ENCODE measurements around the gene ATOH8. TPM values are rescaled to one million over a fixed set of nuclear protein-coding genes. Genes with fewer than 3 reads are reported as not detected.

The ATOH8 gene
- total RNA-seq (2014; rRNA removed; shearing (Covaris generic)) (0.44 TPM in 1 of 2 replicates, not detected in the other), total RNA-seq (2022) (not detected in 2 replicates), Bru-seq, nascent RNA (percentile 7 among the genes with signal in this experiment), BruChase-seq, experiment 1, labeled RNA remaining after a 6-hour chase (not detected), BruChase-seq, experiment 2, labeled RNA remaining after a 2-hour chase (not detected)
- long read RNA-seq: 0 reads

- Histone ChIP-seq H3K4me3 (ENCODE audit: low read depth, low read length, poor library complexity, severe bottlenecking) (peak within 1 kb of the TSS; percentile 60), H2AFZ (ENCODE audit: low read length) (peak within 1 kb of the TSS; percentile 38; the same call in 1 of the 2 replicates), H4K20me1 (ENCODE audit: insufficient read depth, low read length) (no peaks in the 10 kb centered on the region), H3K36me3 (ENCODE audit: insufficient read depth, low read length) (no peaks in the 10 kb centered on the region), H3K4me1 (ENCODE audit: insufficient read depth, low read length, poor library complexity, severe bottlenecking) (no peaks in the 10 kb centered on the region), H3K79me2 (ENCODE audit: insufficient read depth, low read depth, low read length) (no peaks in the 10 kb centered on the region), H3K4me2 (ENCODE audit: low read length) (peak within 1 kb of the TSS; percentile 59), H3K9me3 (ENCODE audit: low read length) (no peaks in the 10 kb centered on the region), H3K9me2 (ENCODE audit: insufficient read depth, low read length) (no peaks in the 10 kb centered on the region), H3K27ac (ENCODE audit: low read depth, low read length, poor library complexity, severe bottlenecking) (no peak within 1 kb of the TSS)
- peak; percentile 34 for DNase-seq (ENCODE audit: low spot score)
- no TSS peak for BruUV-seq (replicated peaks)
- intact Hi-C loops (cut with micrococcal nuclease; ENCODE audit: unreplicated experiment): no loop called here
- TF ChIP-seq CTCF (conservative IDR thresholded peaks at IDR 0.05; ENCODE audit: low read length): no peak
- POLR2A ChIA-PET: interaction anchor here (0.6 kb wide), 1 partner anchor 49 kb away, joined by 4 read pairs; no protein-coding TSS in a partner anchor
- CTCF ChIA-PET (ENCODE audit: unreplicated experiment): interaction anchor here (0.5 kb wide), 1 partner anchor 427 kb away, joined by 3 read pairs; no protein-coding TSS in a partner anchor
Observed at GRCh38 chr2:85753525-85754312, at the start of gene ATOH8. Gene ATOH8, plus strand, starts transcription at chr2:85753991. Its CDS starts 199 bp downstream, at chr2:85754190.

- no peak for DNase-seq (ENCODE audit: low spot score)
- Histone ChIP-seq H3K9me3 (ENCODE audit: low read length) (no peaks in the 10 kb centered on the region), H3K36me3 (ENCODE audit: insufficient read depth, low read length) (no peaks in the 10 kb centered on the region), H3K4me2 (ENCODE audit: low read length) (no peak overlapping the region), H4K20me1 (ENCODE audit: insufficient read depth, low read length) (no peaks in the 10 kb centered on the region), H3K79me2 (ENCODE audit: insufficient read depth, low read depth, low read length) (no peaks in the 10 kb centered on the region), H3K4me3 (ENCODE audit: low read depth, low read length, poor library complexity, severe bottlenecking) (no peak overlapping the region), H3K27ac (ENCODE audit: low read depth, low read length, poor library complexity, severe bottlenecking) (no peak overlapping the region), H3K9me2 (ENCODE audit: insufficient read depth, low read length) (no peaks in the 10 kb centered on the region), H3K4me1 (ENCODE audit: insufficient read depth, low read length, poor library complexity, severe bottlenecking) (peaks cover 11% of the 10 kb centered on the region), H2AFZ (ENCODE audit: low read length) (no peak overlapping the region)
- ChIA-PET CTCF (ENCODE audit: unreplicated experiment) (no interaction called here), POLR2A (interaction anchor here (0.6 to 1.4 kb wide), 2 partner anchors 67 to 736 kb away, joined by 3 to 4 read pairs; no protein-coding TSS in a partner anchor)
- no TSS peak for BruUV-seq (replicated peaks)
- TF ChIP-seq EZH2phosphoT487 (IDR thresholded peaks at IDR 0.05; ENCODE audit: borderline replicate concordance, low read depth, low read length) (no peak), CTCF (conservative IDR thresholded peaks at IDR 0.05; ENCODE audit: low read length) (no peak)
- intact Hi-C loops (cut with micrococcal nuclease; ENCODE audit: unreplicated experiment): no loop called here
Observed at GRCh38 chr2:85704038-85704437, 49.8 kb upstream of the ATOH8 start.
